Glutamatergic neuron (in vitro differentiated cells): ENCODE results near the gene CNEP1R1. TPM values are rescaled to one million over a fixed set of nuclear protein-coding genes. Genes with fewer than 3 reads are reported as not detected.
"Not testable (repeated sequence)": the region's sequence is repeated elsewhere in the genome, so short reads cannot be mapped to it uniquely, and the experiment has no call there.

ENCODE experiments used
- DNase-seq: peaks from one replicate; pipeline ENCODE4 v3.0.0; 2022
- H3K27ac Mint-ChIP-seq: one replicate; pipeline ENCODE4 v1.8.0; 2020; ENCODE audit warnings: mild to moderate bottlenecking, mixed read lengths, inconsistent platforms; ENCODE audit not compliant: unreplicated experiment
- H3K27me3 Mint-ChIP-seq: one replicate; pipeline ENCODE4 v1.8.0; 2020; ENCODE audit warnings: mild to moderate bottlenecking, moderate library complexity, mixed read lengths, inconsistent platforms; ENCODE audit not compliant: unreplicated experiment
- H3K36me3 Mint-ChIP-seq: one replicate; pipeline ENCODE4 v1.8.0; 2020; ENCODE audit warnings: mild to moderate bottlenecking, mixed read lengths, inconsistent platforms; ENCODE audit not compliant: unreplicated experiment
- H3K4me1 Mint-ChIP-seq: one replicate; pipeline ENCODE4 v1.8.0; 2020; ENCODE audit warnings: mild to moderate bottlenecking, low read depth, mixed read lengths, inconsistent platforms; ENCODE audit not compliant: unreplicated experiment
- H3K4me3 Mint-ChIP-seq: one replicate; pipeline ENCODE4 v1.8.0; 2020; ENCODE audit warnings: mild to moderate bottlenecking, mixed read lengths, inconsistent platforms; ENCODE audit not compliant: unreplicated experiment
- H3K9me3 Mint-ChIP-seq: one replicate; pipeline ENCODE4 v1.8.0; 2020; ENCODE audit warnings: mild to moderate bottlenecking, moderate library complexity, mixed read lengths, inconsistent platforms; ENCODE audit not compliant: unreplicated experiment
- CTCF ChIP-seq: fragments of 200-600 bp; sonication (generic); IDR thresholded peaks from one replicate; pipeline ENCODE4 v1.5.0; 2021; ENCODE audit not compliant: partially characterized antibody, unreplicated experiment
- total RNA-seq: library from RNA; stranded (reverse); fragmentation: NEBNext Ultra II Directional; extraction: Animal tissue kit (Norgen Biotek cat#: 25700); gene quantifications from one replicate; pipeline ENCODE4 v1.2.1, GENCODE V29; 2021; ENCODE audit not compliant: unreplicated experiment

Gene CNEP1R1
- total RNA-seq, 1 donor from 2014 or later: 15.0 TPM

- no peak overlapping the region for H3K27ac Mint-ChIP-seq
- no peak for TF ChIP-seq CTCF
These were observed 12.8 kb upstream of the CNEP1R1 start for GRCh38 chr16:50012182-50012581.

GRCh38 chr16:50014211-50014610, 10.8 kb upstream of the CNEP1R1 start:
- H3K4me1 Mint-ChIP-seq, H3K4me3 Mint-ChIP-seq, H3K9me3 Mint-ChIP-seq, DNase-seq, H3K27ac Mint-ChIP-seq, H3K36me3 Mint-ChIP-seq, H3K27me3 Mint-ChIP-seq: not testable (repeated sequence)

More at GRCh38 chr16:50012182-50012581, 12.8 kb upstream of the CNEP1R1 start:
- Mint-ChIP-seq H3K4me3 (no peak overlapping the region), H3K27me3 (no peaks in the 10 kb centered on the region), H3K36me3 (no peaks in the 10 kb centered on the region), H3K4me1 (no peaks in the 10 kb centered on the region), H3K9me3 (no peaks in the 10 kb centered on the region)
- DNase-seq: no peak

- Mint-ChIP-seq H3K27ac (no peak overlapping the region), H3K27me3 (no peaks in the 10 kb centered on the region), H3K4me1 (no peaks in the 10 kb centered on the region), H3K36me3 (no peaks in the 10 kb centered on the region), H3K4me3 (no peak overlapping the region), H3K9me3 (no peaks in the 10 kb centered on the region)
- no peak for DNase-seq
- TF ChIP-seq CTCF: no peak
These were observed 9.4 kb upstream of the CNEP1R1 start for GRCh38 chr16:50015631-50016030.

GRCh38 chr16:50017553-50017952, 7.5 kb upstream of the CNEP1R1 start:
- Mint-ChIP-seq H3K27me3 (no peaks in the 10 kb centered on the region), H3K9me3 (no peaks in the 10 kb centered on the region), H3K4me3 (no peak overlapping the region), H3K36me3 (no peaks in the 10 kb centered on the region), H3K4me1 (peaks cover 2% of the 10 kb centered on the region), H3K27ac (no peak overlapping the region)
- DNase-seq: no peak
- TF ChIP-seq CTCF: no peak

GRCh38 chr16:50021544-50021943, 3.5 kb upstream of the CNEP1R1 start:
- Mint-ChIP-seq H3K27me3 (no peaks in the 10 kb centered on the region), H3K4me1 (peaks cover 9% of the 10 kb centered on the region), H3K36me3 (no peaks in the 10 kb centered on the region), H3K4me3 (no peak overlapping the region), H3K27ac (no peak overlapping the region), H3K9me3 (peaks cover 2% of the 10 kb centered on the region)
- no peak for TF ChIP-seq CTCF
- no peak for DNase-seq

- H3K27ac Mint-ChIP-seq: no peak overlapping the region
These were observed 1.4 kb upstream of the CNEP1R1 start for GRCh38 chr16:50023641-50024040.

More at GRCh38 chr16:50023641-50024040, 1.4 kb upstream of the CNEP1R1 start:
- Mint-ChIP-seq H3K4me3 (no peak overlapping the region), H3K9me3 (peaks cover 2% of the 10 kb centered on the region), H3K4me1 (peaks cover 9% of the 10 kb centered on the region), H3K27me3 (no peaks in the 10 kb centered on the region), H3K36me3 (no peaks in the 10 kb centered on the region)
- DNase-seq: no peak
- TF ChIP-seq CTCF: no peak
